Heart right ventricle (tissue), 16 donors: ENCODE results near the gene TPH2. TPM values are rescaled to one million over a fixed set of nuclear protein-coding genes. Genes with fewer than 3 reads are reported as not detected.

Experiments used
- ATAC-seq, 8 donors: fragments of 200-7000 bp; cut with Tn5 transposase; one replicate each; pipeline ENCODE4 v1.9.1; 2020; ENCODE audit warnings: mild to moderate bottlenecking in 8 of 8, moderate library complexity in 8 of 8, moderate number of reproducible peaks in 1 of 8
- DNase-seq, 2 donors: peaks; one replicate each; pipeline ENCODE4 v3.0.0-alpha.2; 2020
- H3K27ac ChIP-seq, 10 donors: fragments of 200-600 bp; sonication (generic) in 2 of 10; one replicate each; pipeline versions ENCODE4 v1.5.0 to v1.8.0; 2020 to 2022; ENCODE audit warnings: mild to moderate bottlenecking in 3 of 10
- H3K27me3 ChIP-seq, 7 donors: fragments of 200-600 bp; one replicate each; pipeline ENCODE4 v1.8.0; 2021 to 2022; ENCODE audit warnings: mild to moderate bottlenecking in 2 of 7
- H3K36me3 ChIP-seq, 9 donors: fragments of 200-600 bp; sonication (generic) in 1 of 9; one replicate each; pipeline versions ENCODE4 v1.5.0 to v1.8.0; 2020 to 2022; ENCODE audit warnings: mild to moderate bottlenecking in 2 of 9
- H3K4me1 ChIP-seq, 9 donors: fragments of 200-600 bp; sonication (generic) in 1 of 9; one replicate each; pipeline versions ENCODE4 v1.5.0 to v1.8.0; 2020 to 2022; ENCODE audit warnings: mild to moderate bottlenecking in 4 of 9
- H3K4me3 ChIP-seq, 10 donors: fragments of 200-600 bp; sonication (generic) in 2 of 10; one replicate each; pipeline versions ENCODE4 v1.5.0 to v1.8.0; 2020 to 2022; ENCODE audit warnings: mild to moderate bottlenecking in 7 of 10, moderate library complexity in 2 of 10
- H3K9me3 ChIP-seq, 11 donors: fragments of 200-600 bp in 10 of 11; sonication (generic) in 2 of 11; one replicate each; pipeline versions ENCODE4 v1.5.0 to v1.8.0; 2013 to 2022; ENCODE audit warnings: mild to moderate bottlenecking in 2 of 11, control low read depth in 1 of 11, moderate library complexity in 1 of 11
- CTCF ChIP-seq, 9 donors: fragments of 200-600 bp; sonication (generic) in 2 of 9; IDR thresholded peaks; one replicate each; pipeline versions ENCODE4 v1.5.0 to v1.8.0; 2021 to 2022; ENCODE audit warnings: antibody characterized with exemption in 9 of 9, mild to moderate bottlenecking in 5 of 9, moderate library complexity in 1 of 9
- WGBS, 2 donors: extraction: QIAGEN DNeasy Blood & Tissue Kit; methylation state at CpG; one replicate each; pipeline ENCODE4 v1.1.7; 2013; ENCODE audit warnings: inconsistent platforms in 1 of 2; 5-methylcytosine and 5-hydroxymethylcytosine counted together
- intact Hi-C, 10 donors: fragments of 100-400 bp; cut with DNase I; formaldehyde crosslinking; loops; one replicate each; pipeline versions ENCODE4 v1.11.1 to v1.14.2; 2022
- polyA plus RNA-seq, 2 donors: library from polyadenylated mRNA; stranded (reverse); fragments of 200-250 nt; gene quantifications; one replicate each; pipeline ENCODE4 v1.2.3, GENCODE V29; 2013
- total RNA-seq, 10 donors: library from RNA; stranded (reverse); fragmentation: NEBNext Ultra II Directional in 3 of 10; extraction: Animal tissue kit (Norgen Biotek cat#: 25700) in 3 of 10; gene quantifications; one replicate each; pipeline versions ENCODE4 v1.2.1 to v1.2.4, GENCODE V29; 2021 to 2023
- donor health status: Arrhythmogenic right ventricular cardiomyopathy.
- donor health status: ischemic (EF 13 %, LVEDD 7.1; RV severe dilation, severe dysfunction).
- donor health status: healthy with polysubstance abuse.
- donor health status: DM: no; HTN: yes; CAD: no.
- donor health status: DM: no; HTN: no; CAD: no.
- donor health status: ischemic (EF 25% LVEDD 6.9; RV normal size, moderate dysfunction).
- donor health status: ischemic (EF 25% LVEDD 5.7; RV mildly dilated, moderate dysfunction).
- donor health status: healthy.
- donor health status: DM: yes; HTN: yes; CAD: no.
- donor health status: Ischemic cardiomyopathy.
- donor health status: ischemic (EF 35%, LVEDD 5.7; RV mildly dilated, moderate dysfunction).
- donor health status: nonischemic (EF 11% LVEDD 7.7; RV severe dilation, severe dysfunction).
- donor health status: DM: yes; HTN: yes; CAD: no.
- donor health status: PGD.
- donor health status: ischemic (EF 29% LVEDD 5.4; RV normal size, mild dysfunction).
- donor health status: nonischemic (EF 23%, LVEDD 6.1; RV moderate dilation, normal function).

TPH2 gene
- total and polyA plus RNA-seq, 12 donors: not detected

GRCh38 chr12:72030277-72030676 lies 91.6 kb downstream of the TPH2 start:
- TF ChIP-seq CTCF (IDR thresholded peaks at IDR 0.05): no peak
- DNase-seq (no peak), ATAC-seq (no peak)
- H3K27ac ChIP-seq: no peak overlapping the region
- 34 to 37% methylated on average over 2 of the region's 2 CpGs for WGBS, 2 donors
- H3K4me3 ChIP-seq: no peak overlapping the region
- no peaks in the 10 kb centered on the region for H3K36me3 ChIP-seq
- H3K27me3 ChIP-seq: peaks cover 0 to 8% (median 0%) of the 10 kb centered on the region in 7 donors
- H3K9me3 ChIP-seq: no peaks in the 10 kb centered on the region
- intact Hi-C loops: no loop called here
- no peaks in the 10 kb centered on the region for H3K4me1 ChIP-seq

DNA sequence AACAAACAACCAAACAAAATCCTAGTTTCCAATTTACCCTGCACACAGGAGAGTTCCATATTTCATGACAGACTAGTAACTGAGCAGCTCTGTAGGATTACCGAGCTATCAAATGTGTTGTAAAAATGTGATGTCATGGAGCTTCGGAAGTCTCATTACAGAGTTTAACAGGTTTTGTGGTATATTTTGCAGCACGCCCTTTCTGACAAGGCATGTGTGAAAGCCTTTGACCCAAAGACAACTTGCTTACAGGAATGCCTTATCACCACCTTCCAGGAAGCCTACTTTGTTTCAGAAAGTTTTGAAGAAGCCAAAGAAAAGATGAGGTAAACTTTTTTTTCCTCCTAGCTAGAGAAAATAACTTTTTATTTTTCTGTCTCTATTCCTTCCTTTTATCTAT lies 92.4 kb downstream of the TPH2 start:
- H3K27me3 ChIP-seq: peaks cover 0 to 8% (median 0%) of the 10 kb centered on the region in 7 donors
- intact Hi-C loops: no loop called here
- no peak overlapping the region for H3K27ac ChIP-seq
- no peak for TF ChIP-seq CTCF (IDR thresholded peaks at IDR 0.05)
- no peak overlapping the region for H3K4me3 ChIP-seq
- no peaks in the 10 kb centered on the region for H3K36me3 ChIP-seq
- WGBS, 2 donors: 63 to 81% methylated on average over 3 of the region's 3 CpGs
- ATAC-seq: no peak
- no peaks in the 10 kb centered on the region for H3K9me3 ChIP-seq
- no peak for DNase-seq
- H3K4me1 ChIP-seq: no peaks in the 10 kb centered on the region

GRCh38 chr12:72033991-72034390 lies 95.3 kb downstream of the TPH2 start:
- H3K27ac ChIP-seq: no peak overlapping the region
- H3K9me3 ChIP-seq: no peaks in the 10 kb centered on the region
- WGBS, 2 donors: 90 to 91% methylated on average over 2 of the region's 2 CpGs
- H3K27me3 ChIP-seq: peaks cover 0 to 8% (median 0%) of the 10 kb centered on the region in 7 donors
- TF ChIP-seq CTCF (IDR thresholded peaks at IDR 0.05): no peak
- ATAC-seq (no peak), DNase-seq (no peak)
- H3K4me3 ChIP-seq: no peak overlapping the region
- intact Hi-C loops: no loop called here
- H3K4me1 ChIP-seq: no peaks in the 10 kb centered on the region
- H3K36me3 ChIP-seq: no peaks in the 10 kb centered on the region

- no peak for TF ChIP-seq CTCF (IDR thresholded peaks at IDR 0.05)
Observed at GRCh38 chr12:72035625-72036024, 97.0 kb downstream of the TPH2 start.

More at GRCh38 chr12:72035625-72036024, 97.0 kb downstream of the TPH2 start:
- no peaks in the 10 kb centered on the region for H3K4me1 ChIP-seq
- ATAC-seq (no peak), DNase-seq (no peak)
- WGBS, 2 donors: 73 to 77% methylated on average over 5 of the region's 5 CpGs
- H3K36me3 ChIP-seq: no peaks in the 10 kb centered on the region
- no peak overlapping the region for H3K4me3 ChIP-seq
- no peak overlapping the region for H3K27ac ChIP-seq
- H3K27me3 ChIP-seq: peaks cover 0 to 8% (median 0%) of the 10 kb centered on the region in 7 donors
- peaks cover 0 to 11% (median 6%) of the 10 kb centered on the region in 11 donors for H3K9me3 ChIP-seq
- intact Hi-C loops: loop anchor here in 1 of 10 donors (5.0 kb wide), 1 partner anchor 988 kb away; no protein-coding TSS in a partner anchor
